HG03066 (cell line): ENCODE results near the gene MRPS18A.
A peak's percentile ranks its signal among the peaks of the same experiment; 100 is the strongest.
"Not testable (repeated sequence)": the region's sequence is repeated elsewhere in the genome, so short reads cannot be mapped to it uniquely, and the experiment has no call there.

Source experiments
- ATAC-seq: cut with Tn5 transposase; IDR thresholded peaks from one replicate; pipeline ENCODE4 v1.9.1; 2021; ENCODE audit warnings: low read depth; ENCODE audit not compliant: unreplicated experiment

The MRPS18A gene

DNA sequence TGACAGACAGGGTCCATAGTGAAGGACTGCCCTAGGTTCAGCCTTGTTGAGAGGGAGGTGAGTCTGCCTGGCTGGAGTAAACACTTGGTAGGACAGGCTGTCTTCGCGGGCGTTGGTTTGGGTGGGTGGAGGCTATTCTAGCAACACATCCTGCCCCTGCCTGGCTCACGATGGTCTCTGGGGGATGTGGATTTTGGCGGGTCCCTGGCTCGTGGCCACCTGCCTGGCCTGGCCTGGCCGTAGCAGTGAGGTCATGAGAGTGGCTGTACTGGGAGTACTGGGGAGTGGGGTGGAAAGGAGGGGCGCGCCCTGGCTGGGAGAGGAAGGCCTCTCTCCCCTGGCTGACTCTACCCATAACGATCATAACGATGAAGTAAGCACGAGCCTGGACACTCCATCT lies 30.2 kb upstream of the MRPS18A start:
- no peak for ATAC-seq

DNA sequence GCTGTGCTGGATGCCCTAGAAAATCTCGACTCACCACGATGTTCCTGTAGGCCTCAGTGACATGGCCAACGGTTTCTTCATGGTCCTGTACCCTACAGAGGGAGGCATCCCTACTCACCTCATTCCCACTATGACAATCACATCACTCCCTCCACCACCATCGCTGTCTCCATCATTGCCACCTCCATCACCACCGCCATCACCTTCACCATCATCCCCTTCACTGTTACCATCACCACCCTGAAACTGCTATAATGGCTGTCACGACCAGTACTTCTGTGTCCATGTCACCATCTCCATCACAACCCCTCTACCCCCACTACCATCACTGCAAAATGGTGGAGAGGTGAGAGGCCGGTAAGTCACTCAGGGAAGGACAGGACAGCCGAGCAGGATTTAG lies 29.8 kb upstream of the MRPS18A start:
- ATAC-seq: no peak

DNA sequence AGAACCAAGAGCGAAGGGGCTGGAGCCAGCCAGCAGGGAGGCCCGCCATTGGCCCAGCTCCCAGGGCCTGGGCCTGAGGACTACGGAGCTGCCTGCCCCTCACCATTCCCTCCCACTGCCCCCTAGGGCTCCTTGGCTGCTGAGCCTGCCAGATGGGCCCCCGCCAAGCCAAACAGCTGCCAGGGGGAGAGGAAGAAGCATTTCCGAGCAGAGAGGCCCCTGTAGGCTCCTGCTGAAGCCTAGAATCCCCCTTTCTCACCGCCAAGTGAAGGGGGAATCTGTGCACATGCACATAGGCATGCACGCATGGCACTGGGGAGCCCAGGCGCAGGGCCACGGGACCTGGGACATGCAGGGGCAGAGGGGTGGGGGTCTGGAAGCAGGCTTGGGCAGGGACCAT lies 28.5 kb upstream of the MRPS18A start:
- ATAC-seq: no peak

DNA sequence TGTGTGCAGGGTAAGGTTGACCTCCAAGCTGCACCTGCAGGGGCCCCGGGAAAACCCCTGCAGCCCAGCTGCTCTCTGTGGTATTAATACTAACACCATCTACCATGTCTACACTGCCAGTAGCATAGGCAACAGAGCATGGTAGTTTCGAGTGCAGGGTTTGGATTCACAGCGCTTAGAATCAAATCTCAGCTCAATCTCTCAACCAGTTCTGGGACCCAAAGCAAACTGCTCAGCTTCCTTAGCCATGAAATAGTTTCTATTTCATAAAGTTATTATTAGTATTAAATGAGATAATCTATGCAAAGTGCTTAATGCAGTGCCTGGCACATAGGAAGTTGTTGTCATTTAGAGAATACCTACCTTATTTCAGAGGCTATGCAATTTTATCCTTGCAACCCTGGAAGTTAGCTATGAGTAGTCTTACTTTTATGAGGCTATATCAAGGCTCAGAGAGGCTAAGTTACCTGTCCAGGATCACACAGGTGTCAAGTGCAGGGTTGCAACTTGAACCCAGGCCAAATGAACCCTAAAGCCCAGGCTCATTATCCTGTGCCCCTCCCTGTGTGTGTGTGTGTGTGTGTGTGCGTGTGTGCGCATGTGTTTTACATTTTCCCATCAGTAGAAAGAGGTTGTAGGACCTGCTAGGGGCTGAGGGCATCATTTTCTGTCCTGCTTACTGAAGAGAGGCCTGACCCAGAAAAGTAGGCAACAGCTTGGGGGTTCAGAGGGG lies 27.6 kb upstream of the MRPS18A start:
- ATAC-seq: peak; percentile 85

DNA sequence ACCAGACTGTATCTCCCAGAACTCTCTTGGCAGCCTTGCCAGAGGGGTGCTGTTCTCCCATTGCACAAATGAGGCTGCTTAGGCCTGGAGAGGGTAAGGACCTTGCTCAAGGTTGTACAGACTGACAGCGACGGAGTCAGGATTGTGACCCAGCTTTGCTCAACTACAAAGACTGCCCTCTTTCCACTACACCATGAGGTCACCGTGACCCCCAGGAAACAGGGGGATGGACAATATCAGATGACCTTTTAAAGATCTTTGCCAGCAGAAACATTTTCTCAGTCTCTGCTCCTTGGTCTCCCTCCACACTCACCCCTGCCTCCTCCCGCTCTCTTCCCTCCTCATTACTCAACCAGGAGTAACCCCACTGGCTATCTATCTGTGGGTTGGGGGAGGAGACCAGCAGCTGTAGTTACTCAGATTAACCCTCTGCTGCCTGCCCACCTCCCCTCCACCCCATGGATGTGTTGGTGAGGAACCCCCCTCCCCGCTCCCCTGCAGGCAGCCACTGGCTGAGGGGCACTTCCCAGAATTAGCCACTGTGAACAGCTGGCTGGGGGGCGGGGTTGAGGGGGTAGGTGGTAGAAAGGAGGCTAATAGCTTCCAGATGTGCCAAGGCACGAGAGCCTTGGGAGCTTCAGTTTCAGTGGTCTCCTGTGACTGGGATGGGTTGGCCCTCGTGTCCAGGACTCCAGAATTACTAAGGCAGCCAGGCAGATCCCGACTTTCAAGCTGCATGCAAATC lies 26.9 kb upstream of the MRPS18A start:
- ATAC-seq: peak; percentile 22

DNA sequence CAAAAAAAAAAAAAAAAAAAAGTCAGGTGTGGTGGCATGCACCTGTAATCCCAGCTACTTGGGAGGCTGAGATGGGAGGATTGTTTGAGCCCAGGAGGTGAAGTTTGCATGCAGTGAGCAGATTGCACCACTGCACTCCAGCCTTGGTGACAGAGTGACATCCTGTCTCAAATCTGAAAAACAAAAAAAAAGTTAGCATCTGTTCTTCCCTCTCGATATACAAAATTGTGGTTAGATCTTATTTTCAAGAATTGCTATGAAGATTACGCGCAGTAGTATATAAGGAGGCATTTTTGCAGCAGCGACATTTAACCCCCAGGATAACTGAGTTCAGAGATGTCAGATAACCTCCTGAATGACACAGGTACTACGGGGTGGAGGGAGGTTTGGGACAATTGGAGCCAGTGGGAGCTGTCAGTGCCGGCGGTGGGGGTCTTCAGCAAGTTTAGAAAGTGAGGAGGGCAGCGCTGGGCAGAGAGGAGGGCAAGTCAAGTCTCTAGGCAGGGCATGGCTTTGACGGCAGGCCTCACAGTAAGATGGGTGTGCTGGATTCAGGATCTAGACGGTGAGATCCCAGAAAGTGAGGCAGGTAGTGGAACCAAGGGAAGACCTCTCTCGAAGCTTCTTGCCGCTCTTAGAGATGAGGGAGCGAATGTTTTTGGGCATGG lies 26.2 kb upstream of the MRPS18A start:
- ATAC-seq: no peak

DNA sequence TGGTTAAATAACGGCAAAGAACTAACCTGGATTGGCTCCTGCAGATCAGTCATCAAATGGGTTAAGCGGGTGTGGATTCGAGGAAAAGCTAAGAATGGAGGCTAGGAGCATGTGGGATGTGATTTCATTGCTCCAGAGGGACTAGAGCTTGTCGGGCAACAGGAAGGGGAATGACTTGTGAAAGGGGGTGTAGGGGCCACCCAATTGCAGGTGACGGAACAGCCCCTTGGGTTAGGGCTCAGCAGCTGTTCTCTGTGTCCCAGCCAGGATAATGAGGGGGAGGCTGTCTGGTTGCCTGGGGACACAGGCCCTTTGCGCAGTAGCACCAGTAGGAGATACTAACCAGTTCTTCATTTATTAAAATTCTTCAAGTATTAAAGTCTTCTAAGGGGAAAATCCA lies 25.0 kb upstream of the MRPS18A start:
- ATAC-seq: no peak

DNA sequence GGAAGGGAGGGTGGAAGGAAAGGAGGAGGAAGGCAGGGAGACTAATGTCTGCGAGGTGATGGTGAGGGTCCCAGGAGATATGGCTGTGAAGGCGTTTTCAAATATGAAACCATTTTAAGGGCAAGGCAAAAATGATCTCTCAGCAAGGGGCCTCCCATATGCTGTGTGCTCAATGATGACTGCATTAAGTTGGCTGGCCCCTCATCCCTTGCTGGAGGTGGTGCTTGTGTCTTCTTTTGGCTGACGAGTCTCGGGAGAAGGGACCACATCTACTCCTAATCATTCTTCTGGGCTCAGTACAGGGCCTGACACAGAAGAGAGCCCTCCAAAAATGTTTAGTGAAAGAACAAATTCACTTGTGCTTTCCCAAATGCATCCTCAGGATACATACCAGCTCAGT lies 23.0 kb upstream of the MRPS18A start:
- no peak for ATAC-seq

DNA sequence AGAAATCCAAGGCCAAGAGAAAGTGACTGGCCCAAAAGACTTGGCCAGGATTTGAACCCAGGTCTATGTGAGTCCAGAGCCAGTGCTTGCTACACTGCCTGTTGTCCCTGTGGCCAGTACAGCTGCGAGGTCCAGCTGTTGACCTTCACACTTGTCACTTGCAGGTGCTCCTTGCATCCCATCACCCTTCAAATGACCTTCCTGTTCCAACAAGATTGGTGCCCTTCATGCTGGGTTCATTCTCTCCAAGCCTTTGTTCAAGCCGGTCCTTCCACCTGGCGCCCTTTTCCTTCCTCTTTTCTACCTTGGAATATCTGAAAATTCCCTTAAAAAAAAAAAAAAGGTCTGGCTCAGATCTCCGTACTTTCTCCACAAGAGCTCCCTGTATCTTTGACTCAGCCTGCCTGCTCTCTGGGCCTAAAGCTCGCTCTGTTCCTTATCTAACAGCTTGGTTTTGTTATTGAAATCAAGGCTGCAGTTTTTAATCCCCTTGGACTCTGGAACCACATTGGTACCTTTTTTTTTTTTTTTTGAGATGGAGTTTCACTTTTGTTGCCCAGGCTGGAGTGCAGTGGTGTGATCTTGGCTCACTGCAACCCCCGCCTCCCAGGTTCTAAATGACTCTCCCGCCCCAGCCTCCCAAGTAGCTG lies 22.2 kb upstream of the MRPS18A start:
- no peak for ATAC-seq

DNA sequence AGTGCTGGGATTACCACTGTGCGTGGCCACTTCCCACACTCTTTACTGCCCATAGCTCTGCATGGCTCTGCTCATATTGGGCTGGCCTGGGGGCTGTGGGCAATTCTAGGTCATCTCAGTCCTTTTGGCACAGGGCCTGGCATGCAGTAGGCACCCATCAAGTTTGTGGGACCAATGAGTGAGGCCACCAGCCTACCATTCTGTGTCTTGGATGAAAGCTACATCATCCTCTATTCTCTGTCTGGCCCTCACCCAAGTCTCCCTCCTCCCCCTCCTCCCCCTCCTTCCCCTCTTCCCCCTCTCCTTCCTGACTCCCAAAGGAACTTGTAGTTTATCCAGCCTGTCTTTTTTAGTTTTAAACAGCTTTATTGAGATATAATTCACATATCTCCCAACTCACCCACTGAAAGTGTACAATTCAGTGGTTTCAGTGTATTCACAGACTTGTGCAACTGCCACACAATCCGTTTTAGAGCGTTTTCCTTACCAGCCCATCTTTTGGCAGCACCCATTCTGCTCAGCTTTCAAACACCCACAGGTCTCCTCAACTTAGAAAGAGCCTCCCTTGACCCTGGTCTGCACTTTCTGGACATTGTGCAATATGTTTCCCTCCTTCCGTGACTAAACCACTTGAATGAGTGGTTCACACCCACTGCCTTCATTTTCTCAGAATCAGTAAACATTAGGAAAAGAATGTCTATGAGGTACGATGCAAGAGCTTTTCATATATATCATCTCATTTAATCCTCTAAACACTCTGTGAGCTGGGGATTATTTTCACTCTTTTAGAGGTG lies 21.5 kb upstream of the MRPS18A start:
- ATAC-seq: no peak

DNA sequence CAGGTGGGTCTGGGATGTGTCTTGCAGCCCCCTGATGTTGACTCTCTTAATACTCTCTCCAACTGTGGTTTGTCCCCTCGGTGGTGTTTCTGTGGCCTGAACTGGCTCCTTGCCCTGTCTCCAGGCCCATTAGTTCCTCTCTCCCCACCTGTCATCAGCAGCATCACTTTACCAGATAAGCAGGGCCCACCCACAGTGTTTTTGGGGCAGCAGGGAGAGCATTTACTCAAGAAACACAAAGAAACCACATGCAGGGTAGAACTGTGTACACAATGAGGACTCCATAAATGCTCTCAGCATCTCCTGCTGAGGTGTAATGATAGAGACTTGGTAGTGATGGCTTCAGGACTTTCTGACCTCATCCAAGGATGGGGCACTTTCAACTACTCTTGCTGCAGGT lies 20.2 kb upstream of the MRPS18A start:
- no peak for ATAC-seq

DNA sequence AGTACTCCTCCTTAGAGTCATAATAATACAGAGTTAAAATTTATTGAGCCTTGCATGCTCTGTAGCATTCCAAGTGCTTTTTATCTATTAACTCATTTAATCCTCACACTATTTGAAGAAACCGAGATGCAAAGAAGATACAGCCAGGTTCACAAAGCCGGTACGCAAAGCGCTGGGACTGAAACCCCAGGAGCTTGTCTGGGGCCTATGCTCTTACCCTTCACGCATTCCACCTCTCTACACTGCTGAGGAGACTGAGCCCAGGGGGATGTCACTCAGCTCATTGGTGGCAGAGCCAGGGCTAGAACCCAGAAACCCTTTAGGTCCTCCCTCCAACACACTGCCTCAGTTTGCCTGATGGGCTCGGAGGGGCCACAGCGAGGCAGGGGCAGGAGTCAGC lies 19.7 kb upstream of the MRPS18A start:
- ATAC-seq: no peak

DNA sequence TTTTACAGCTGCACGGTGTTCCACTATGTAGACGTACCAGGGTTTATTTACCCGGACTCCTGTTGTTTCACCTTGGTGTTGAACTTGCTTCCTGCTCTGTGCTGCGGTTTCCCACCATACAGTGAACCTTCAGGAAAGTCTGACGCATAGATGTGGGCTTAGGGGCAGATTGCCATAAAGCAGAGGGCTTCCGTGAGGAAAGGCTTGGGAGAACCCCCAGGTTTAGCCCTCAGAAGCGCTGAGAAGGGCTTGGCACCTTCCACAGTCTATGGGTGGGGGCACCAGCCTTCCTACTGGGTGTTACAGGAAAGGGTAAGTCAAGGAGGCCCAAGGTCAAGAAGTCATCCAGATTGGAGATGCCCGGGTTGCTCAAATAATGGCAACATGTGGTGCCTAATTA lies 19.2 kb upstream of the MRPS18A start:
- no peak for ATAC-seq

DNA sequence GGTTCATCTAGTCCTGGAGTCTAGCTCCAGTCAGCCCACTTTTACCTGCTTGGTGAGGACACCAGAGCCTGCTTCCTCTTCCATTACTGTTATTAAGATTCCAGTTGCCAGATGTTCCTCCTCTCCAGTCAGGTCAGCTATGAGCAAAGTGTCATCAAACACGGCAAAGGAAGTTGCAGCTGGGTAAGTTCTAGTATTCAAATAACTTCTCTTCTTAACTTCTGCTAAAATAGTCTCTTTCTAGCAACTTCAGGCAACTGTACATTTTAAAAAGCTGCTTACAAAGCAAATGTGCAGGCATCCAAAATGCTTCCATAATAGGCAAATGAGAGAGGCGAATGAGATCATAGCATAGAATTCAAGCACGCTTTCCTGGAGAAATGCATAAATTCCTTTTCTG lies 18.4 kb upstream of the MRPS18A start:
- no peak for ATAC-seq

DNA sequence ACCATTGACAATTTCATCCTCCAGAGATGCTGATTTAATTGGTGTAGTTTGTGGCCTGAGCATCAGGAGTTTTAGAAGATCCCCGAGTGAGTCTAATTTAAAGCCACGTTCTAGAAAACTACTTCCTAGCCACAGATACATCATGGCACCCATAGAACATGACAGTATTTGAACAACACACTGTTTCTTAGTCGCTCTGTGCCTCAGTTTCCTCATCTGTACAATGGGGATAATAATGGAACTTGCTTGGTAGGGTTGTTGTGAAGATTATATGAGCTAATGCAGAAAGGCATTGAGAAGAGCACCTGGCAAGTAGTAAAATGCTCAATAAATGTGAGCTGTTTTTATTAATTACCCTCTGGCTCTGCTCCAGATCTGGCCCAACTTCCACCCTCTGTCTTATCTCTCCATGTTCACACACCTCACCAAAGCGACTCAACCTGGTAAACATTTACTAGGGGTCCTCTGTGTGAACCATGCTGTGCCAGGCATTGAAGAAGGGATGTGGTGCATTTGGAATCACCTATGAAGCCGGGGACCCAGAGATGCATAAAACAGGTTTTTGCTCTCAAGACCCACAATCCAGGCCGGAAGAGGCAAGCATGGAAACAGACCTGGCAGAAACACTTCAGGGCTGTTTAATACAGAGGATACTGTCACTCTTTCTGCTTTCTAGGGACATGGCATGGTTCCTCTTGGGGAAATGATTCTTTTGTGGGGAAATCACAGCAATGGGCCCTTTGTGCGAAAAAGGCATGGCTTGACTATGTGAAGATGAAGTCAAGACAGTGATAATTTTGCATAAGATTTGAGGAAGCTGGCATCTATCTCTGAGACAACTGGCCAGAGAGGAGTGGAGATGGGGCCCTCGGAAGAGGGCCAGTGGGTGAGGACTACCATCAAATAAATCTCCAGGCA lies 16.2 kb upstream of the MRPS18A start:
- ATAC-seq: no peak

DNA sequence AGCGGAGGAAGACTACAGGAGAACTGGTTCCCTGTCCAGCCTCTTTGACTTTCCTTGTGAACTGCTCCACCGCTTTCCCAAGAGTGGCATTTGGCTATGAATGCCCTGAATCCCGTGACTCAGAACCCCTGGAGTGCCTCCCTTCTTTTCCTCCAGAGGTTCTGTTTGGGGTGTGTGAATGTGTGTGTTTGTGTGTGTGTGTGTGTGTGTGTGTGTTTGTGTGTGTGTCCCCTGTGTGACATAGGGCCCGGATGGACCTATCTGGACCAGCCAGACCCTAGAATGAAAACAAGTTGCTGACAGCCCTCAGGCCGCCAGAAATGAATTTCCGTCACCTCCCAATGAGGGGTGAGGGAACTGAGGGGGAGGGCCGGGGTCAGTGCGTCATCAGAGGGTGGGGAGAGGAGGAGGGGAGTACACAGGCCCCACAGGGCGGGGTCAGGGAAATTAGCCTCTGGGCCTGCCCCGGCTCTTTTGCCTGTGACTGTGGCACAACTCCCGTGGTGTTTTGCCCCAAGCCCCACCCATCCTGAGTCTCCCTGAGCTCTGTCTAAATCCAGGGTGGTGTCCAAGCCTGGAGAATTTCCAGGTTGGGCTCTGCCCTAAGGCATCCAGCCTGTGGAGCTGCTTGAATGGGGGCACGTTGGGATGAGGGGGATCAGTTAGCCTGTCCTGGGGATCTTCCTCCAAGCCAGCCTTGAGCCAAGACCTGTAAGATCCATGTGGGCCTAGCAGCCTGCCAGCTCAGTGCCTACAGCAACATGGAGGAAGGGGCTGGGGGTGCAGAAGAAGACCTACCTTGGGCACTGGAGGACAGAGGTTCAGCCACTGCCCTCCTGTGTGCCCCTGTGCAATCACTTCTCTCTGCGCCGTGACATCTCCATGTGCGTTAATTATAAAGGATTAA lies 15.2 kb upstream of the MRPS18A start:
- ATAC-seq: no peak

DNA sequence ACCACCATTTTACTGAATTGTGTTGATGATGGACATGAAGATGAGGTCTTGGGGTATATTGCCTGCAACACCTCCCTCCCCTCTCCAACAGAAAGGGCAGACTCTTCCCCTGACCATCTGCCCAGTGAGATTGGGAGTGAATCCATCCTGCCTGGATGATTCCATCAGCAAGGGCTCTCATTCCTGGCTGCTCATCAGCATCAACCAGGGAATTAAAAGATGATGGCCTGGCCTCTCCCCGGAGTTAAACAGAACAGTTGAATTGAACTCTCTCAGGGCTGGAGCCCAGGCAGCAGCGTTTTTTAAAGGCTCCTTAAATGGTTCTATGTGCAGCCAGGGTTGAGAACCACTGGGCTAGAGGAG lies 14.6 kb upstream of the MRPS18A start:
- no peak for ATAC-seq

DNA sequence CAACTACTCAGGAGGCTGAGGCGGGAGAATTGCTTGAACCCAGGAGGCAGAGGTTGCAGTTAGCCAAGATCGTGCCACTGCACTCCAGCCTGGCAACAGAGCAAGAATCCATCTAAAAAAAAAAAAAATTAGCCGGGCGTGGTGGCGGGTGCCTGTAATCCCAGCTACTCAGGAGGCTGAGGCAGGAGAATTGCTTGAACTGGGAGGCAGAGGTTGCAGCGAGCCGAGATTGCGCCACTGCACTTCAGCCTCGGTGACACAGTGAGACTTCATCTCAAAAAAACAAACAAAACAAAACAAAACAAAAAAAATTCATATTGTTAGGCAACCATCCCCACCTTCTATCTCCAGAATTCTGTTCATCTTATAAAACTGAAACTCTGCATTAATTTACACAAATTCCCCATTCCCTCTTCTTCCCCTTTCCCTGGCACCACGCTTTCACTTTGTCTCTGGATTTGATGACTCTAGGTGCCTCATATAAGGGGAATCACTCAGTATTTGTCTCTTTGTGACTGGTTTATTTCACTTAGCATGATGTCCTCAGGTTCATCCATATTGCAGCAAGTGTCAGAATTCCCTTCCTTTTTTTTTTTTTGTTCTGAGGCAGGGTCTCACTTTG lies 13.5 kb upstream of the MRPS18A start:
- ATAC-seq: not testable (repeated sequence)
